ENCODE measurements around the gene SMYD3. TPM values are rescaled to one million over a fixed set of nuclear protein-coding genes. Genes with fewer than 3 reads are reported as not detected.

Gene SMYD3
- total RNA-seq, 1 donor = 171 TPM

- TF ChIP-seq CTCF (IDR thresholded peaks at IDR 0.05; ENCODE audit: extremely low read depth, low read depth, low read length) = peak; percentile 89
- H3K27ac ChIP-seq (ENCODE audit: low read depth, low read length) = no peak overlapping the region
- H3K9me3 ChIP-seq (ENCODE audit: low read depth, low read length) = no peaks in the 10 kb centered on the region
- H3K27me3 ChIP-seq (ENCODE audit: insufficient read depth, low read length) = no peaks in the 10 kb centered on the region
- no peak overlapping the region for H3K4me2 ChIP-seq (ENCODE audit: insufficient read depth, low read length)
- no peak overlapping the region for H2AFZ ChIP-seq (ENCODE audit: low read length)
- no peaks in the 10 kb centered on the region for H4K20me1 ChIP-seq (ENCODE audit: insufficient read depth, low read length)
- DNase-seq (ENCODE audit: insufficient read length, low spot score, missing footprints) = peak; percentile 84
- H3K4me1 ChIP-seq (ENCODE audit: insufficient read depth, low read length) = peaks cover 33% of the 10 kb centered on the region
- H3K79me2 ChIP-seq (ENCODE audit: insufficient read depth, low read length) = no peaks in the 10 kb centered on the region
- H3K4me3 ChIP-seq (ENCODE audit: insufficient read depth, low read length) = no peak overlapping the region
- H3K36me3 ChIP-seq (ENCODE audit: insufficient read depth, low read length) = no peaks in the 10 kb centered on the region
Measured at GRCh38 chr1:246002725-246003441, 504.2 kb downstream of the SMYD3 start.

- Histone ChIP-seq H3K4me1 (ENCODE audit: insufficient read depth, low read length) (peaks cover 42% of the 10 kb centered on the region), H3K27me3 (ENCODE audit: insufficient read depth, low read length) (no peaks in the 10 kb centered on the region), H3K36me3 (ENCODE audit: insufficient read depth, low read length) (no peaks in the 10 kb centered on the region), H2AFZ (ENCODE audit: low read length) (no peak overlapping the region), H3K27ac (ENCODE audit: low read depth, low read length) (peak overlapping the region; percentile 70), H3K4me2 (ENCODE audit: insufficient read depth, low read length) (peak overlapping the region; percentile 56), H3K9me3 (ENCODE audit: low read depth, low read length) (no peaks in the 10 kb centered on the region), H4K20me1 (ENCODE audit: insufficient read depth, low read length) (no peaks in the 10 kb centered on the region), H3K4me3 (ENCODE audit: insufficient read depth, low read length) (no peak overlapping the region), H3K79me2 (ENCODE audit: insufficient read depth, low read length) (no peaks in the 10 kb centered on the region)
- no peak for DNase-seq (ENCODE audit: insufficient read length, low spot score, missing footprints)
- TF ChIP-seq CTCF (IDR thresholded peaks at IDR 0.05; ENCODE audit: extremely low read depth, low read depth, low read length) = no peak
Measured at GRCh38 chr1:246001837-246002230, 505.2 kb downstream of the SMYD3 start.

- DNase-seq (ENCODE audit: insufficient read length, low spot score, missing footprints) = peak; percentile 88
Measured at GRCh38 chr1:246001142-246001836, 505.8 kb downstream of the SMYD3 start.

More at GRCh38 chr1:246001142-246001836, 505.8 kb downstream of the SMYD3 start:
- Histone ChIP-seq H2AFZ (ENCODE audit: low read length) (no peak overlapping the region), H3K27me3 (ENCODE audit: insufficient read depth, low read length) (no peaks in the 10 kb centered on the region), H3K4me1 (ENCODE audit: insufficient read depth, low read length) (peaks cover 42% of the 10 kb centered on the region), H3K27ac (ENCODE audit: low read depth, low read length) (peak overlapping the region; percentile 70), H3K4me3 (ENCODE audit: insufficient read depth, low read length) (no peak overlapping the region), H3K79me2 (ENCODE audit: insufficient read depth, low read length) (no peaks in the 10 kb centered on the region), H4K20me1 (ENCODE audit: insufficient read depth, low read length) (no peaks in the 10 kb centered on the region), H3K4me2 (ENCODE audit: insufficient read depth, low read length) (peak overlapping the region; percentile 56), H3K9me3 (ENCODE audit: low read depth, low read length) (no peaks in the 10 kb centered on the region), H3K36me3 (ENCODE audit: insufficient read depth, low read length) (no peaks in the 10 kb centered on the region)
- no peak for TF ChIP-seq CTCF (IDR thresholded peaks at IDR 0.05; ENCODE audit: extremely low read depth, low read depth, low read length)
